ENCODE measurements around the gene F3.

F3 gene

DNA sequence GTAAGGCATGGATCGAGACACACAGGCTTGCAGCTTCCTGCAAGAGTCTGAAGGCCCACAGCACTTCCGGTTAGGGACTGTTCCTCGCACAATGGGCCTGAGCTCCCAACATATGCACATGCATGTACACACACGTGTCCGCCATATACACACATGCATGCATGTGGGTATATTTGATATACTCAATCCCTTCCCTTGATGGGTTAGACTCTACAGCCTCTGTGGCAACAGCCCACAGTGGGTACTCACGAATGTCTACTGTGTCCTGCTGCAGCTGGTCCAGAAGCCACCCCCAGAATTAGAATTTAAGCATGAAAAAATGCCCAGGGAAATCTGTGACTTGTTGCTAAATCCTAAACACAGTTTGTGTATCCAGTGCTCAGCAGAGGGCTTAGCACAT lies 9.9 kb downstream of the F3 start:
- no peaks in the 10 kb centered on the region for H3K36me3 ChIP-seq
- H3K9me3 ChIP-seq: no peaks in the 10 kb centered on the region
- H3K27me3 ChIP-seq: no peaks in the 10 kb centered on the region
- no peaks in the 10 kb centered on the region for H3K4me1 ChIP-seq
- no peak overlapping the region for H3K4me3 ChIP-seq (ENCODE audit: low read depth, low read length)
- DNase-seq: no peak
- TF ChIP-seq, protein P1, sequence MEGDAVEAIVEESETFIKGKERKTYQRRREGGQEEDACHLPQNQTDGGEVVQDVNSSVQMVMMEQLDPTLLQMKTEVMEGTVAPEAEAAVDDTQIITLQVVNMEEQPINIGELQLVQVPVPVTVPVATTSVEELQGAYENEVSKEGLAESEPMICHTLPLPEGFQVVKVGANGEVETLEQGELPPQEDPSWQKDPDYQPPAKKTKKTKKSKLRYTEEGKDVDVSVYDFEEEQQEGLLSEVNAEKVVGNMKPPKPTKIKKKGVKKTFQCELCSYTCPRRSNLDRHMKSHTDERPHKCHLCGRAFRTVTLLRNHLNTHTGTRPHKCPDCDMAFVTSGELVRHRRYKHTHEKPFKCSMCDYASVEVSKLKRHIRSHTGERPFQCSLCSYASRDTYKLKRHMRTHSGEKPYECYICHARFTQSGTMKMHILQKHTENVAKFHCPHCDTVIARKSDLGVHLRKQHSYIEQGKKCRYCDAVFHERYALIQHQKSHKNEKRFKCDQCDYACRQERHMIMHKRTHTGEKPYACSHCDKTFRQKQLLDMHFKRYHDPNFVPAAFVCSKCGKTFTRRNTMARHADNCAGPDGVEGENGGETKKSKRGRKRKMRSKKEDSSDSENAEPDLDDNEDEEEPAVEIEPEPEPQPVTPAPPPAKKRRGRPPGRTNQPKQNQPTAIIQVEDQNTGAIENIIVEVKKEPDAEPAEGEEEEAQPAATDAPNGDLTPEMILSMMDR (IDR thresholded peaks at IDR 0.05; ENCODE audit: low read depth, low read length): no peak

DNA sequence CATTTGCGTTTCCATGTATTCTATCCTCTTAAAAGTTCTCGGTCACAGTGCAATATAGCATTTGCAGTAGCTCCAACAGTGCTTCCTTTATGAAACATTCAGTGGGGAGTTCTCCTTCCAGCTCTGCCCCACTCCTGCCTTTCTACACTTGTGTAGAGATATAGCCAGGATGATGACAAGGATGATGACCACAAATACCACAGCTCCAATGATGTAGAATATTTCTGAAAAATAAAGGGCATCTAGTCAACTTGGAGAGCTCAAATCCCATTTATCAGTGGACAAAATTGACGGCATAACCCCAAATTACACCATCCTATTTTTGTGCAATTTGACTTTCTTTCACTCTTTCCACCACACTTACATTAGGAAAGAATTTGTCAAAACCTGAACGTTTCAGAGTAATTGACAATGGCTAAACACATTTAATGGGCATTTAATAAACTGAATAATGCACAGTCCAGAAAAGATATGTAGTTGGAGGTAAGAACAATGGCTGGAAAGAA lies 11.1 kb downstream of the F3 start:
- TF ChIP-seq, protein P1 (IDR thresholded peaks at IDR 0.05; ENCODE audit: low read depth, low read length): no peak
- Histone ChIP-seq H3K4me3 (ENCODE audit: low read depth, low read length) (no peak overlapping the region), H3K9me3 (no peaks in the 10 kb centered on the region), H3K27me3 (no peaks in the 10 kb centered on the region), H3K4me1 (no peaks in the 10 kb centered on the region), H3K36me3 (no peaks in the 10 kb centered on the region)
- DNase-seq: no peak

DNA sequence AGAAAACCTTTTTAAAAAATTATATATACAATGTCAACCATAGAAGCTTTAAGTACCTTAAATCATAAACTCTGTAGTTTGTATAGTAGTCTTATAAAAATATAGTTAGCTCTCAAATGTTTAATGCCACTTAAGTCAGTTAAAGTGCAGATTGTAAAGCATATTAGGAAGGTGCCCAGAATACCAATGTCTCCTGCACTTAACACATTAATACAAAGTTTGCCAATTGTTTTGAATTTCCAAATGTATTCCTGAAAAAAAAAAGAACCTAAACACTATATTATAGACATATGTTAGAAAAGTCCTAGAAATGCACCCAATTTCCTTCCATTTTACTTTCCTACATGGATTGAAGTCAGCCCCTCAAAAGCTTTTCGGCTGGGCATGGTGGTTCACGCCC lies 12.1 kb downstream of the F3 start:
- H3K27me3 ChIP-seq: no peaks in the 10 kb centered on the region
- H3K9me3 ChIP-seq: no peaks in the 10 kb centered on the region
- DNase-seq: no peak
- H3K4me1 ChIP-seq: no peaks in the 10 kb centered on the region
- H3K4me3 ChIP-seq (ENCODE audit: low read depth, low read length): no peak overlapping the region
- no peaks in the 10 kb centered on the region for H3K36me3 ChIP-seq
- TF ChIP-seq, protein P1 (IDR thresholded peaks at IDR 0.05; ENCODE audit: low read depth, low read length): no peak

DNA sequence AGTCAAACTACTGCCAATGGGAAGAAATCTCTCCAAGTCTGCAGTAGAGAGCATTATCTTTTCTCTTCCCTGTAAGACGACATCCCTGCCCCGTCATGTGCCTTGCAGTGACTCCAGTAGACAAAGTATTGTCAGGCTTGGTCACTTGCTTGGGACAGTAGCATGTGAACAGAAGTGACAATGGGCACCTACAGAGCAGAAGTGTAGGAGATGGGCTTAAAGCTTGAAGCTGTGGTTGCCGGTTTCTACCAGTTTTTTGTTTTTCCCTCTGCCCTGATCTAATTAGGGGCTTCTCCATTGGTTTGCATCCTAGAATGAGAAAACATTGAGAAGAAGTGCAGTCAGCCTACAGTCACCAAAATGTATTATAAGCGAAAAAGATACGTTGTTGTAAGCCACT lies 12.7 kb downstream of the F3 start:
- Histone ChIP-seq H3K4me1 (no peaks in the 10 kb centered on the region), H3K27me3 (no peaks in the 10 kb centered on the region), H3K4me3 (ENCODE audit: low read depth, low read length) (no peak overlapping the region), H3K36me3 (no peaks in the 10 kb centered on the region), H3K9me3 (no peaks in the 10 kb centered on the region)
- TF ChIP-seq, protein P1 (IDR thresholded peaks at IDR 0.05; ENCODE audit: low read depth, low read length): no peak
- DNase-seq: no peak

DNA sequence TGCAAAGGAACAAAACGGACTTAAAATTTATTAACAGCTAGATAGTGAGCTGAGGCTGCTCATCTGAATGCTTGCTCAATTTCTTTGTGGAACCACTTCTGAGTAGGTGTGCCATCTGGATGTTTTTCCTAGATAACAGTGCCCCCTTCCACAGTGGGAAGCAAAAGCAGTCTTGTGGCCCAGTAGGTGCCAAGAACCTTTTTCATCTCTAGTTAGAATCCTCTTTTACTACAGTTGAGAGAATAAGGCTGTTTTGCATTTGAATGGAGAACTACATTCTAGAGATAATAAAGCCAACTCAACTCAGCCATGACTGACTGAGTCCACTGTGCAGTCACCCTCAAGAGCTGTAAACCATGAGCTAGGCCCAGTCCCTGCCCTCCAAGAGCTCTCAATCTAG lies 13.3 kb downstream of the F3 start:
- DNase-seq: no peak
- Histone ChIP-seq H3K4me1 (no peaks in the 10 kb centered on the region), H3K9me3 (no peaks in the 10 kb centered on the region)

DNA sequence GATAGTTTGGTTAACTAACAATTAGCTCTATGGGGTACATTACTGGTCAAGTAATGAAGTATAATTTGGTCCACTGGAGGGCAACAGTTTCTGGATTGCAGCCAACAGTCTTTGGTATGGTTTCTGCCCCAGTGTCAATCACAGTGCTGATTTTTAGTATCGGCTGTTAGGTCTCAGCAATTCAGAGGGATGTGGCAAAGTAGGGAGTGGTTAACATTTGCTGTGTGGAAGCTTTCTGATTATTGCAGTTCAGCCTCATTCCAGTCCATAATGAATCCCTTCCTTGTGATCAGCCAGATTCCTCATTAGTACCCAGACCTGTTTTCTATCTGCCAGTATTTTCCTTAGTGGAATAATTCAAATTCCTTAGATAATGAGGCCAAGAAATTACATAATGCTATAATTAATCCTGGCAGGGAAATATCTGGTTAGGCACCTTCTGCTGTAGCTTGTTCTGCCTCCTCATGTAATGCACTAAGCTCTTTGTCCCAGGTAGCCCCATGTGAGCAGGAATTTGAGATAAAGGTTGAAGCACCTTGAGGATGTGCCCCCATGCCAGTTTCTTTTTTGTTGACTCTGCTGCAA lies 14.0 kb downstream of the F3 start:
- Histone ChIP-seq H3K4me3 (ENCODE audit: low read depth, low read length) (no peak overlapping the region), H3K36me3 (no peaks in the 10 kb centered on the region), H3K27me3 (no peaks in the 10 kb centered on the region), H3K4me1 (no peaks in the 10 kb centered on the region), H3K9me3 (no peaks in the 10 kb centered on the region)
- no peak for DNase-seq
- TF ChIP-seq, protein P1 (IDR thresholded peaks at IDR 0.05; ENCODE audit: low read depth, low read length): no peak

More for the DNA sequence above, 13.3 kb downstream of the F3 start:
- no peaks in the 10 kb centered on the region for H3K36me3 ChIP-seq
- H3K4me3 ChIP-seq (ENCODE audit: low read depth, low read length): no peak overlapping the region
- TF ChIP-seq, protein P1 (IDR thresholded peaks at IDR 0.05; ENCODE audit: low read depth, low read length): no peak
- no peaks in the 10 kb centered on the region for H3K27me3 ChIP-seq

All from BE2C (cell line).